DND-41 (cell line): Measurements from ENCODE around the gene ATG2A.

ENCODE experiments used
- ATAC-seq: fragments of 200-7000 bp; cut with Tn5 transposase; 3 replicates; pipeline ENCODE4 v1.9.1; 2021; ENCODE audit warnings: low read depth; ENCODE audit not compliant: insufficient read depth
- DNase-seq: peaks from one replicate; pipeline ENCODE4 v3.0.0-alpha.2; 2020
- H2AFZ ChIP-seq: 2 replicates; pipeline ENCODE4 v1.6.0; 2012; ENCODE audit warnings: low read depth, low read length
- H3K27ac ChIP-seq: 2 replicates; pipeline ENCODE4 v1.5.1; 2012; ENCODE audit warnings: low read length, inconsistent platforms
- H3K27me3 ChIP-seq: fragments of 200-600 bp; sonication (generic); 2 replicates; pipeline ENCODE4 v1.6.0; 2012; ENCODE audit warnings: low read length, mild to moderate bottlenecking, inconsistent platforms; ENCODE audit not compliant: insufficient read depth, poor library complexity
- H3K36me3 ChIP-seq: 2 replicates; pipeline ENCODE4 v1.5.1; 2012; ENCODE audit warnings: low read length, inconsistent platforms; ENCODE audit not compliant: insufficient read depth
- H3K4me1 ChIP-seq: 2 replicates; pipeline ENCODE4 v1.5.1; 2012; ENCODE audit warnings: mild to moderate bottlenecking, low read length; ENCODE audit not compliant: insufficient read depth
- H3K4me2 ChIP-seq: 2 replicates; pipeline ENCODE4 v1.6.0; 2012; ENCODE audit warnings: mild to moderate bottlenecking, moderate library complexity, low read length, inconsistent platforms; ENCODE audit not compliant: insufficient read depth
- H3K4me3 ChIP-seq, 2 experiments: fragments of 200-600 bp in 1 of 2; shearing (Covaris generic) in 1 of 2; 2 replicates each; pipeline ENCODE4 v1.5.1; 2012 to 2016; ENCODE audit warnings: inconsistent platforms in 2 of 2, low read length in 2 of 2, mild to moderate bottlenecking in 2 of 2, low read depth in 1 of 2, moderate library complexity in 1 of 2
- H3K79me2 ChIP-seq: 2 replicates; pipeline ENCODE4 v1.6.0; 2012; ENCODE audit warnings: low read length, inconsistent platforms; ENCODE audit not compliant: insufficient read depth
- H3K9ac ChIP-seq: 2 replicates; pipeline ENCODE4 v1.6.0; 2012; ENCODE audit warnings: low read depth, mild to moderate bottlenecking, inconsistent platforms, low read length, moderate library complexity
- H3K9me3 ChIP-seq: 2 replicates; pipeline ENCODE4 v1.5.1; 2012; ENCODE audit warnings: low read length, moderate library complexity, mild to moderate bottlenecking, inconsistent platforms; ENCODE audit not compliant: insufficient read depth, severe bottlenecking
- H4K20me1 ChIP-seq: 2 replicates; pipeline ENCODE4 v1.6.0; 2012; ENCODE audit warnings: low read length; ENCODE audit not compliant: insufficient read depth
- CTCF ChIP-seq: IDR thresholded peaks from 2 replicates; pipeline ENCODE4 v1.5.1; 2012; ENCODE audit warnings: borderline replicate concordance, low read length, moderate library complexity, mild to moderate bottlenecking; ENCODE audit not compliant: poor library complexity, severe bottlenecking; ENCODE audit errors: extremely low read depth
- EZH2 ChIP-seq: IDR thresholded peaks from 3 replicates; pipeline ENCODE4 v1.6.1; 2012; ENCODE audit warnings: borderline replicate concordance, low read depth, mild to moderate bottlenecking, moderate library complexity, low read length, inconsistent platforms; ENCODE audit not compliant: severe bottlenecking

Gene ATG2A

DNA sequence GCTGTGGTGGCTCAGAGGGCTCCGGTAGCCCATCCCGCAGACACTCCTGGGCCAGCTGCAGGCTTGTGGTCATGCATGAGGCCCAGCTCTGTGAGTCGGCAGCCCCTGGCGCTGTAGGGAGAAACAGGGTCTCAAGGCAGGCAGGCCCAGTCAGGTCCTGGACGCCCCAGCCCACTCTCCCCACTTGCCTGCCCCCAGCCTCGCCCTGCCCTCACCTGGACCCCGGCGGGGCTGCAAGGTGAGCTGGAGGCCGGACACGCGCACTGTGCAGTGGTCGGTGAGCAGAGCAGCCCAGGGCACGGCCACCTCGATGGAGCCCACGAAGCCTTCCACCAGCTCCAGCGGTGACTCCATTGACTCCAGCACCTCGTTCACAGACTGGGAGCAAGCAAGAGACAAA is 2.9 kb downstream of the ATG2A start:
- Histone ChIP-seq H4K20me1 (0 out of 2 replicates have a peak, but pooled peaks cover 2% of the 10 kb centered on the region), H3K9me3 (no peaks in the 10 kb centered on the region), H3K4me2 (no peak overlapping the region), H3K9ac (no peak overlapping the region), H3K27me3 (no peaks in the 10 kb centered on the region), H3K4me1 (peaks cover 32% of the 10 kb centered on the region), H3K36me3 (peaks cover 51% of the 10 kb centered on the region), H2AFZ (no peak overlapping the region), H3K79me2 (peaks cover 19% of the 10 kb centered on the region), H3K27ac (no peak overlapping the region), H3K4me3 (no peak overlapping the region)
- TF ChIP-seq EZH2 (no peak), CTCF (no peak)
- ATAC-seq (no peak), DNase-seq (no peak)

GRCh38 chr11:64913171-64913727 is 3.8 kb downstream of the ATG2A start:
- Histone ChIP-seq H3K27me3 (no peaks in the 10 kb centered on the region), H2AFZ (no peak overlapping the region), H3K79me2 (peaks cover 19% of the 10 kb centered on the region), H4K20me1 (0 out of 2 replicates have a peak, but pooled peaks cover 2% of the 10 kb centered on the region), H3K27ac (no peak overlapping the region), H3K9me3 (no peaks in the 10 kb centered on the region), H3K4me2 (no peak overlapping the region), H3K36me3 (peaks cover 58% of the 10 kb centered on the region), H3K4me3 (no peak overlapping the region), H3K9ac (no peak overlapping the region), H3K4me1 (peaks cover 26% of the 10 kb centered on the region)
- TF ChIP-seq EZH2: no peak
- TF ChIP-seq CTCF: no peak
- no peak for ATAC-seq
- DNase-seq: no peak

DNA sequence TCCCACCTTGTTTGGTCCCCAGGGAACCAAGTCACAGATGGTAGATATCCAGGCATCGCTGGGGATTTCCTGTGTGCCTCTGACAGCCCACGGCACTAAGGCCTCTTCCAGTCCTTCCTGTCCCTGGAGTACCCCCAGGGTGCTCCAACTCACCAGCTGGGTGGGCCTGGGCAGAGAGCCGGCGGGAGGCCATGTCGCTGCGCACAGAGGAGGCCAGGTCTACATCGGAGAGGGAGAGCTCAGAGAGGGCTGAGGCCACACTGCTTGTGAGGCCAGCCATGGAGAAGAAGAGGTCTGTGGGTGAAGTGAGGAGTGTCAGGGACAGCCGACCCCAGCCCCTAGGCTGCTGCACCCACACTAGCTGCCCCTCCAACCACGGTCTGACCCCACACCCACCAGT is 5.3 kb downstream of the ATG2A start:
- no peak overlapping the region for H3K4me3 ChIP-seq
- H3K4me2 ChIP-seq: no peak overlapping the region
- no peaks in the 10 kb centered on the region for H3K9me3 ChIP-seq
- no peaks in the 10 kb centered on the region for H3K27me3 ChIP-seq
- peaks cover 17% of the 10 kb centered on the region for H3K4me1 ChIP-seq
- H3K36me3 ChIP-seq: peaks cover 72% of the 10 kb centered on the region
- no peak for ATAC-seq
- H4K20me1 ChIP-seq: 0 out of 2 replicates have a peak, but pooled peaks cover 2% of the 10 kb centered on the region
- no peak overlapping the region for H2AFZ ChIP-seq
- TF ChIP-seq EZH2: no peak
- TF ChIP-seq CTCF: no peak
- H3K27ac ChIP-seq: no peak overlapping the region
- no peak overlapping the region for H3K9ac ChIP-seq
- no peak for DNase-seq
- peaks cover 16% of the 10 kb centered on the region for H3K79me2 ChIP-seq

DNA sequence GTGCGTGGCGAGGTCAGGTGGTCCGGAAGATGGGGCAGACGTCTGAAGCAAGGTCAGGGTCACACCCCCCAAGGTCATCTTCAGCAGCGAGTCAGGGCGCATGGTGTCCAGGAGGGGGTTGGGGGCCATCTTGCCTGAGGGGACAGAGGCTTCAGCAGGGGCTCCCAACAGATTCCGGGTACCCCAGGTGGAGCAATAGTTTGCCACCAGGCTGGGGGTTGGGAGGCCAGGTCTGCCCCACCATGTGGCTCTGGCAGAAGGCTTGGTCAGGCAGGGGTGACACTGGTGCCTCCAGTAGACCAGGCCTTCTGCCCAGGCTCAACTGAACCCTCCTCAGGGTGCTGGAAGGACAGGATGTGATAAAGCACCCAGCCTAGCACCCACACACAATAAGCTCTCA is 5.9 kb downstream of the ATG2A start:
- no peak for DNase-seq
- Histone ChIP-seq H3K4me1 (peaks cover 13% of the 10 kb centered on the region), H4K20me1 (0 out of 2 replicates have a peak, but pooled peaks cover 2% of the 10 kb centered on the region), H3K27me3 (no peaks in the 10 kb centered on the region), H3K79me2 (peaks cover 11% of the 10 kb centered on the region), H3K27ac (no peak overlapping the region), H3K9ac (no peak overlapping the region), H3K9me3 (no peaks in the 10 kb centered on the region), H2AFZ (no peak overlapping the region), H3K36me3 (peaks cover 77% of the 10 kb centered on the region), H3K4me3 (no peak overlapping the region), H3K4me2 (no peak overlapping the region)
- TF ChIP-seq EZH2 (no peak), CTCF (no peak)
- no peak for ATAC-seq
